ENCODE results near the gene STK17A. TPM values are rescaled to one million over a fixed set of nuclear protein-coding genes. Genes with fewer than 3 reads are reported as not detected.
A peak's percentile ranks its signal among the peaks of the same experiment; 100 is the strongest.

STK17A gene
- total and polyA plus RNA-seq, 2 donors (not counting 1 experiment from before 2014, with no cell fraction given) = 46.8 to 53.2 TPM

DNA sequence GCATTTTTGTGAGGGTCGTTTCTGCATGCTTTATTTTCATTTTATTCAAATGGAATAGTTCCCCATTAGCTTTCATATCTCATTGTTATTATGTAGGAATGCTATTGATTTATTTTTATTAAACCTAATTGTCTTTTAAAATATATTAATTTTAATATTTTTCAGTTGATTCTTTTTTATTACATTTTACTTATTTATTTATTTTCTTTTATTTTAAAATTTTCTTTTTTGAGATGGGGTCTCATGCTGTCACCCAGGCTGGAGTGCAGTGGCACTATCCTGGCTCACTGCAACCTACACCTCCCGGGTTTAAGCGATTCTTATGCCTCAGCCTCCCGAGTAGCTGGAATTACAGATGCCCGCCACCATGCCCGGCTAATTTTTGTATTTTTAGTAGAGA is 7.4 kb upstream of the STK17A start:
- H4K20me1 ChIP-seq (ENCODE audit: control insufficient read depth, extremely low read depth, insufficient read depth, low read length) = no peaks in the 10 kb centered on the region
- no peaks in the 10 kb centered on the region for H3K9me3 ChIP-seq (ENCODE audit: control insufficient read depth, insufficient read depth, low read depth, low read length)
- H2AFZ ChIP-seq (ENCODE audit: low read length) = no peak overlapping the region
- no peaks in the 10 kb centered on the region for H3K79me2 ChIP-seq (ENCODE audit: control insufficient read depth, insufficient read depth, low read length)
- no peak for DNase-seq (ENCODE audit: low read depth in 2 of 2)
- H3K9ac ChIP-seq (ENCODE audit: insufficient read depth, low read length) = no peak overlapping the region
- H3K4me1 ChIP-seq (ENCODE audit: control insufficient read depth, extremely low read depth, insufficient read depth, low read length) = no peaks in the 10 kb centered on the region
- no peaks in the 10 kb centered on the region for H3K36me3 ChIP-seq (ENCODE audit: control insufficient read depth, insufficient read depth, low read length)
- H3K27ac ChIP-seq (ENCODE audit: insufficient read depth, low read length) = no peak overlapping the region
- TF ChIP-seq CTCF (conservative IDR thresholded peaks at IDR 0.05 in 1 of 2, IDR thresholded peaks at IDR 0.05 in 1 of 2; ENCODE audit: low read depth in 1 of 2, low read length in 2 of 2) (no peak), EZH2 (IDR thresholded peaks at IDR 0.05; ENCODE audit: low read length, missing control alignments) (no peak)
- no peak overlapping the region for H3K4me3 ChIP-seq (replicated peaks in 1 of 4; ENCODE audit: control extremely low read depth in 1 of 4, insufficient read depth in 1 of 4, low read depth in 3 of 4, low read length in 4 of 4)
- no peak overlapping the region for H3K4me2 ChIP-seq (ENCODE audit: extremely low read depth, insufficient read depth, low read length)
- no peaks in the 10 kb centered on the region for H3K27me3 ChIP-seq (ENCODE audit: control insufficient read depth, insufficient read depth, low read length)

DNA sequence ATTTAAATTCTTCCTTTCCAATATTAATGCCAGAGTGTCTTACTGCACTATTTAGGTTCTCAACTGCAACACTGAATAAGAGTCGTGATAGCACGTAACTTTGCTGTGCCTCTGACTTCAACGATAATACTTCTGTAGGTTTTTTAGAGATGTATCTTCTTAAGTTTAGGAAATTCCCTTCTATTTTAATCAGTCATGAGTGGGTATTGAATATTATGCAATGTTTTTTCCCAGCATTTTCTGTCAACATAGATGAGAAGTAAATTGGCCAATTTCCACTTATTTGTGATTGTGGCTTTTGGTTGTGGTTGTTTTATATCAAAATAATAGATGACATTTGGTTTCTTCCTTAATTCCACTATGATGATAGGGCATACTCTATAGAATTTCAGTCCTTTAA is 6.7 kb upstream of the STK17A start:
- Histone ChIP-seq H3K27me3 (ENCODE audit: control insufficient read depth, insufficient read depth, low read length) (no peaks in the 10 kb centered on the region), H3K4me3 (replicated peaks in 1 of 4; ENCODE audit: control extremely low read depth in 1 of 4, insufficient read depth in 1 of 4, low read depth in 3 of 4, low read length in 4 of 4) (no peak overlapping the region), H3K9me3 (ENCODE audit: control insufficient read depth, insufficient read depth, low read depth, low read length) (no peaks in the 10 kb centered on the region), H4K20me1 (ENCODE audit: control insufficient read depth, extremely low read depth, insufficient read depth, low read length) (no peaks in the 10 kb centered on the region), H3K4me2 (ENCODE audit: extremely low read depth, insufficient read depth, low read length) (no peak overlapping the region), H3K36me3 (ENCODE audit: control insufficient read depth, insufficient read depth, low read length) (no peaks in the 10 kb centered on the region), H3K9ac (ENCODE audit: insufficient read depth, low read length) (no peak overlapping the region), H3K27ac (ENCODE audit: insufficient read depth, low read length) (no peak overlapping the region), H3K4me1 (ENCODE audit: control insufficient read depth, extremely low read depth, insufficient read depth, low read length) (no peaks in the 10 kb centered on the region), H2AFZ (ENCODE audit: low read length) (no peak overlapping the region), H3K79me2 (ENCODE audit: control insufficient read depth, insufficient read depth, low read length) (no peaks in the 10 kb centered on the region)
- DNase-seq (ENCODE audit: low read depth in 2 of 2) = no peak
- TF ChIP-seq EZH2 (IDR thresholded peaks at IDR 0.05; ENCODE audit: low read length, missing control alignments) = no peak
- TF ChIP-seq CTCF (conservative IDR thresholded peaks at IDR 0.05 in 1 of 2, IDR thresholded peaks at IDR 0.05 in 1 of 2; ENCODE audit: low read depth in 1 of 2, low read length in 2 of 2) = no peak

DNA sequence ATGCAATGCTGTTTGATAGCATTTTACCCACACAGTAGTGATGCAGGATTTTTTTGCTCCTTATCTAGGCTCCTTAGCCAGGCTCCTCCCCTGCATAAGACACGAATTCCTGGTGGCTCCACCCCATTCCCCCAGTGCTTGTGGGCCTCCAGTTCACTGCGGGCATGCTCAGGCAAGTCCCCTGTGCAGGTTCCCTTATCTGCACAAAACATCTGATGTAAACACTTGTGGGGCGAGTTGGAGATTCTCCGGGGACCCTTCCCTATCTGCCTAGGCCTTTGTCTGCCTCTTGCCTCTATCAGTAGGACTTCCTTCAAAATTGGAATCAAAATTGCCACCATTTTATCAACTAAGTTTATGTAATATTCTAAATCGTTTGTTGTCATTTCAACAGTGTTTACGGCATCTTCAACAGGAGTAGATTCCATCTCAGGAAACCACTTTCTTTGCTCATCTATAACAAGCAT is 5.4 kb upstream of the STK17A start:
- Histone ChIP-seq H2AFZ (ENCODE audit: low read length) (no peak overlapping the region), H3K79me2 (ENCODE audit: control insufficient read depth, insufficient read depth, low read length) (no peaks in the 10 kb centered on the region), H3K9me3 (ENCODE audit: control insufficient read depth, insufficient read depth, low read depth, low read length) (no peaks in the 10 kb centered on the region), H3K27me3 (ENCODE audit: control insufficient read depth, insufficient read depth, low read length) (no peaks in the 10 kb centered on the region), H3K4me3 (replicated peaks in 1 of 4; ENCODE audit: control extremely low read depth in 1 of 4, insufficient read depth in 1 of 4, low read depth in 3 of 4, low read length in 4 of 4) (no peak overlapping the region), H4K20me1 (ENCODE audit: control insufficient read depth, extremely low read depth, insufficient read depth, low read length) (no peaks in the 10 kb centered on the region), H3K4me1 (ENCODE audit: control insufficient read depth, extremely low read depth, insufficient read depth, low read length) (no peaks in the 10 kb centered on the region), H3K4me2 (ENCODE audit: extremely low read depth, insufficient read depth, low read length) (no peak overlapping the region), H3K9ac (ENCODE audit: insufficient read depth, low read length) (no peak overlapping the region), H3K36me3 (ENCODE audit: control insufficient read depth, insufficient read depth, low read length) (no peaks in the 10 kb centered on the region), H3K27ac (ENCODE audit: insufficient read depth, low read length) (no peak overlapping the region)
- DNase-seq (ENCODE audit: low read depth in 2 of 2) = peak; percentile 61 to 69
- no peak for TF ChIP-seq EZH2 (IDR thresholded peaks at IDR 0.05; ENCODE audit: low read length, missing control alignments)
- TF ChIP-seq CTCF (conservative IDR thresholded peaks at IDR 0.05 in 1 of 2, IDR thresholded peaks at IDR 0.05 in 1 of 2; ENCODE audit: low read depth in 1 of 2, low read length in 2 of 2) = no peak
